Astrocyte of the cerebellum (primary cell): ENCODE measurements around the gene RARB.

Experiments
- DNase-seq: peaks from one replicate; pipeline ENCODE4 v3.0.0-alpha.2; 2011; ENCODE audit warnings: low read depth
- H3K4me3 ChIP-seq: 2 replicates; pipeline ENCODE4 v1.5.1; 2011; ENCODE audit warnings: mild to moderate bottlenecking, low read depth, low read length, moderate library complexity
- CTCF ChIP-seq: IDR thresholded peaks from 2 replicates; pipeline ENCODE4 v1.5.1; 2012; ENCODE audit warnings: low read length, low read depth, moderate library complexity, mild to moderate bottlenecking; ENCODE audit errors: missing control alignments
- in situ Hi-C: cut with HindIII; loops from 2 replicates; pipeline ENCODE4 v1.10.0; 2017; ENCODE audit warnings: low sequenced_read_pairs

RARB gene

GRCh38 chr3:25448750-25449692, 21.0 kb downstream of the RARB start:
- peak; percentile 86 for DNase-seq
- H3K4me3 ChIP-seq = no peak overlapping the region
- no peak for TF ChIP-seq CTCF
- in situ Hi-C loops = no loop called here

- no peak overlapping the region for H3K4me3 ChIP-seq
- no peak for TF ChIP-seq CTCF
- in situ Hi-C loops = no loop called here
- no peak for DNase-seq
Observed at GRCh38 chr3:25449857-25450256, 21.8 kb downstream of the RARB start.

GRCh38 chr3:25452192-25452591, 24.1 kb downstream of the RARB start:
- no peak for TF ChIP-seq CTCF
- no peak for DNase-seq
- in situ Hi-C loops = no loop called here
- no peak overlapping the region for H3K4me3 ChIP-seq

- no peak for DNase-seq
- no peak overlapping the region for H3K4me3 ChIP-seq
- in situ Hi-C loops = no loop called here
- TF ChIP-seq CTCF = no peak
Observed at GRCh38 chr3:25452740-25453139, 24.7 kb downstream of the RARB start.

GRCh38 chr3:25453619-25454004, 25.5 kb downstream of the RARB start:
- in situ Hi-C loops = no loop called here
- no peak for DNase-seq
- no peak for TF ChIP-seq CTCF
- no peak overlapping the region for H3K4me3 ChIP-seq

GRCh38 chr3:25454005-25454927, 26.2 kb downstream of the RARB start:
- no peak for TF ChIP-seq CTCF
- no peak for DNase-seq
- no peak overlapping the region for H3K4me3 ChIP-seq
- in situ Hi-C loops = no loop called here
